GM18861 (cell line): ENCODE data around the gene SELENOV.
A peak's percentile ranks its signal among the peaks of the same experiment; 100 is the strongest.

Source experiments
- ATAC-seq: cut with Tn5 transposase; IDR thresholded peaks from one replicate; pipeline ENCODE4 v1.9.1; 2021; ENCODE audit not compliant: unreplicated experiment

SELENOV gene

GRCh38 chr19:39518975-39519374 is 4.0 kb downstream of the SELENOV start:
- no peak for ATAC-seq

- no peak for ATAC-seq
These were observed 5.9 kb downstream of the SELENOV start for GRCh38 chr19:39520541-39521484.

- no peak for ATAC-seq
These were observed 9.6 kb downstream of the SELENOV start for GRCh38 chr19:39524495-39524894.

GRCh38 chr19:39525205-39525604 is 10.3 kb downstream of the SELENOV start:
- no peak for ATAC-seq

- no peak for ATAC-seq
These were observed 16.9 kb downstream of the SELENOV start for GRCh38 chr19:39531834-39532232.

GRCh38 chr19:39532233-39533002 is 17.5 kb downstream of the SELENOV start, which contains the start of gene EID2B:
EID2B (minus strand) TSS chr19:39532852; CDS start chr19:39532802, 50 bp downstream.
- ATAC-seq: peak; percentile 91

GRCh38 chr19:39533003-39533512 is 18.1 kb downstream of the SELENOV start:
- ATAC-seq: no peak

GRCh38 chr19:39533791-39534190 is 18.9 kb downstream of the SELENOV start:
- ATAC-seq: no peak

GRCh38 chr19:39539165-39539517 is 24.2 kb downstream of the SELENOV start:
- ATAC-seq: no peak

- peak; percentile 83 for ATAC-seq
These were observed 24.8 kb downstream of the SELENOV start, which contains the start of gene EID2 for GRCh38 chr19:39539518-39540332. EID2 (minus strand) TSS chr19:39540161; CDS start chr19:39540079, 82 bp downstream.

- no peak for ATAC-seq
These were observed 25.4 kb downstream of the SELENOV start for GRCh38 chr19:39540333-39540673.

- no peak for ATAC-seq
These were observed 27.3 kb downstream of the SELENOV start for GRCh38 chr19:39542206-39542605.

GRCh38 chr19:39543477-39543857 is 28.5 kb downstream of the SELENOV start:
- ATAC-seq: no peak

GRCh38 chr19:39544226-39544903 is 29.4 kb downstream of the SELENOV start:
- ATAC-seq: no peak

GRCh38 chr19:39544911-39545310 is 30.0 kb downstream of the SELENOV start:
- ATAC-seq: no peak

- ATAC-seq: no peak
These were observed 31.7 kb downstream of the SELENOV start for GRCh38 chr19:39546599-39546998.

GRCh38 chr19:39550197-39550596 is 35.3 kb downstream of the SELENOV start:
- no peak for ATAC-seq

GRCh38 chr19:39553082-39553652 is 38.2 kb downstream of the SELENOV start:
- no peak for ATAC-seq

GRCh38 chr19:39554701-39555311 is 39.9 kb downstream of the SELENOV start:
- no peak for ATAC-seq

GRCh38 chr19:39555883-39556282 is 40.9 kb downstream of the SELENOV start:
- ATAC-seq: no peak
